ENCODE results near the gene UBE2M.

DNA sequence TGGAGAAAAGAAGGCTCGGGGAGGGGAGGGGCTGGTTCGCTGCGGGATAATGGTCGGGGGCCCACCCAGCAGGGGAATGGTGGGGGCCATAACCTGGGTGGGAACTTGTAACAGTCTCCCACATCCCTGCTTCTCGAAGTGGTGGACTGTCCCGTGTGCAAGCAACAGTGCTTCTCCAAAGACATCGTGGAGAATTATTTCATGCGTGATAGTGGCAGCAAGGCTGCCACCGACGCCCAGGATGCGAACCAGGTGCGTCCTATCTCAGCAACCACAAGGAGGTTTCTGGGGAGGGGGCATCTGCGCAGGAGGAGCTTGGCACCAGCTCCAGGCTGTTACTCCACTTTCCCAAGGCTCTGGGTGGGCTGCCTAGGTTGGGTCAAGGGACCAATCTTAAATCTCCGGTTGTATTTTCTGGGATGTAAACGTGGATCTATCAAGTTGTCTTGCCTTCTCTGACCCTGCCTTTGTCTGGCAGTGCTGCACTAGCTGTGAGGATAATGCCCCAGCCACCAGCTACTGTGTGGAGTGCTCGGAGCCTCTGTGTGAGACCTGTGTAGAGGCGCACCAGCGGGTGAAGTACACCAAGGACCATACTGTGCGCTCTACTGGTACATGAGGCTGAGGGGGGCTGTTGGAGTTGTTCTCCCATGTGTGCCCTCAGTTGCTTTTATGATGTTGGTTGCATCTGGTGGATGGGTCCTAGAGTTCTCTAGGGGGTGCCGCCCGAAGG is 13.0 kb downstream of the UBE2M start:
- TF ChIP-seq EZH2 (IDR thresholded peaks at IDR 0.05; ENCODE audit: borderline replicate concordance, low read length) = no peak
- TF ChIP-seq, protein P1, sequence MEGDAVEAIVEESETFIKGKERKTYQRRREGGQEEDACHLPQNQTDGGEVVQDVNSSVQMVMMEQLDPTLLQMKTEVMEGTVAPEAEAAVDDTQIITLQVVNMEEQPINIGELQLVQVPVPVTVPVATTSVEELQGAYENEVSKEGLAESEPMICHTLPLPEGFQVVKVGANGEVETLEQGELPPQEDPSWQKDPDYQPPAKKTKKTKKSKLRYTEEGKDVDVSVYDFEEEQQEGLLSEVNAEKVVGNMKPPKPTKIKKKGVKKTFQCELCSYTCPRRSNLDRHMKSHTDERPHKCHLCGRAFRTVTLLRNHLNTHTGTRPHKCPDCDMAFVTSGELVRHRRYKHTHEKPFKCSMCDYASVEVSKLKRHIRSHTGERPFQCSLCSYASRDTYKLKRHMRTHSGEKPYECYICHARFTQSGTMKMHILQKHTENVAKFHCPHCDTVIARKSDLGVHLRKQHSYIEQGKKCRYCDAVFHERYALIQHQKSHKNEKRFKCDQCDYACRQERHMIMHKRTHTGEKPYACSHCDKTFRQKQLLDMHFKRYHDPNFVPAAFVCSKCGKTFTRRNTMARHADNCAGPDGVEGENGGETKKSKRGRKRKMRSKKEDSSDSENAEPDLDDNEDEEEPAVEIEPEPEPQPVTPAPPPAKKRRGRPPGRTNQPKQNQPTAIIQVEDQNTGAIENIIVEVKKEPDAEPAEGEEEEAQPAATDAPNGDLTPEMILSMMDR (conservative IDR thresholded peaks at IDR 0.05 in 1 of 2, IDR thresholded peaks at IDR 0.05 in 1 of 2; ENCODE audit: extremely low read depth in 1 of 2, insufficient read depth in 1 of 2, low read depth in 1 of 2, low read length in 2 of 2) = no peak
